IMR-90 (cell line): ENCODE results near the gene CLHC1. TPM values are rescaled to one million over a fixed set of nuclear protein-coding genes. Genes with fewer than 3 reads are reported as not detected.

Experiments
- ATAC-seq: fragments of 200-7000 bp; cut with Tn5 transposase; 2 replicates; pipeline ENCODE4 v1.9.1; 2020; ENCODE audit warnings: low read depth, mild to moderate bottlenecking, moderate library complexity
- BruUV-seq: library from RNA; stranded (reverse); fragments of 400-500 nt; replicated peaks from 2 replicates; lab custom pipeline; 2021; lab: Mats Ljungman, UMichigan
- CTCF ChIA-PET: fragments of 300-600 bp; formaldehyde crosslinking; extraction: SDS; loops from one replicate; lab custom pipeline; 2021; ENCODE audit warnings: antibody characterized with exemption; lab: Yijun Ruan, JAX
- POLR2A ChIA-PET: fragments of 300-600 bp; sonication (Branson Sonifier 250); formaldehyde crosslinking; loops from one replicate; lab custom pipeline; 2022; ENCODE audit warnings: antibody characterized with exemption; ENCODE audit not compliant: unreplicated experiment; lab: Charles Lee
- DNase-seq: peaks from one replicate; pipeline ENCODE4 v3.0.0; 2013
- H2AFZ ChIP-seq: replicated peaks from 2 replicates; pipeline ENCODE3; 2013; ENCODE audit warnings: low read length, mild to moderate bottlenecking; ENCODE audit not compliant: poor library complexity
- H2AK5ac ChIP-seq: 2 replicates; pipeline ENCODE4 v1.6.1; 2013; ENCODE audit warnings: low read depth, low read length, inconsistent platforms
- H2AK9ac ChIP-seq: replicated peaks from 2 replicates; pipeline ENCODE3; 2013; ENCODE audit warnings: mild to moderate bottlenecking, low read depth, low read length, moderate library complexity; ENCODE audit not compliant: poor library complexity
- H2BK120ac ChIP-seq: 2 replicates; pipeline ENCODE4 v1.6.1; 2013; ENCODE audit warnings: low read depth, low read length, inconsistent platforms
- H2BK15ac ChIP-seq: 3 replicates; pipeline ENCODE4 v1.6.1; 2013; ENCODE audit warnings: low read depth, low read length, inconsistent platforms
- H2BK20ac ChIP-seq: 2 replicates; pipeline ENCODE4 v1.6.1; 2013; ENCODE audit warnings: low read depth, mild to moderate bottlenecking, inconsistent platforms, low read length, moderate library complexity
- H2BK5ac ChIP-seq: 2 replicates; pipeline ENCODE4 v1.6.1; 2013; ENCODE audit warnings: mild to moderate bottlenecking, low read depth, low read length, inconsistent platforms; ENCODE audit not compliant: poor library complexity, severe bottlenecking
- H3K14ac ChIP-seq: replicated peaks from 2 replicates; pipeline ENCODE4 v1.6.1; 2013; ENCODE audit warnings: low read depth, low read length, inconsistent platforms
- H3K18ac ChIP-seq: 2 replicates; pipeline ENCODE4 v1.6.1; 2013; ENCODE audit warnings: low read depth, low read length, control low read depth
- H3K23ac ChIP-seq: 2 replicates; pipeline ENCODE4 v1.6.1; 2013; ENCODE audit warnings: low read depth, low read length, inconsistent platforms
- H3K27ac ChIP-seq: 2 replicates; pipeline ENCODE4 v1.5.1; 2013; ENCODE audit warnings: mild to moderate bottlenecking, control low read depth, low read length; ENCODE audit not compliant: insufficient read depth
- H3K27me3 ChIP-seq: 2 replicates; pipeline ENCODE4 v1.6.1; 2013; ENCODE audit warnings: low read length; ENCODE audit not compliant: control insufficient read depth, insufficient read depth
- H3K36me3 ChIP-seq: 2 replicates; pipeline ENCODE4 v1.6.1; 2013; ENCODE audit warnings: low read length, mixed read lengths; ENCODE audit not compliant: control insufficient read depth, insufficient read depth
- H3K4ac ChIP-seq: 2 replicates; pipeline ENCODE4 v1.6.1; 2013; ENCODE audit warnings: low read depth, low read length, inconsistent platforms
- H3K4me1 ChIP-seq: 2 replicates; pipeline ENCODE4 v1.6.1; 2013; ENCODE audit warnings: low read length, mixed read lengths; ENCODE audit not compliant: control insufficient read depth, insufficient read depth
- H3K4me2 ChIP-seq: 2 replicates; pipeline ENCODE4 v1.6.1; 2013; ENCODE audit warnings: low read depth, mild to moderate bottlenecking, control low read depth, low read length, moderate library complexity
- H3K4me3 ChIP-seq: 2 replicates; pipeline ENCODE4 v1.5.1; 2013; ENCODE audit warnings: low read depth, mild to moderate bottlenecking, control low read depth, low read length, moderate library complexity; ENCODE audit not compliant: insufficient read depth
- H3K56ac ChIP-seq: 2 replicates; pipeline ENCODE4 v1.6.1; 2013; ENCODE audit warnings: low read length, inconsistent platforms; ENCODE audit not compliant: insufficient read depth; ENCODE audit errors: extremely low read depth
- H3K79me1 ChIP-seq, 2 experiments: 2 replicates each; pipeline ENCODE4 v1.6.1; 2013; ENCODE audit warnings: low read length in 2 of 2, inconsistent platforms in 1 of 2, low read depth in 1 of 2
- H3K9ac ChIP-seq: 2 replicates; pipeline ENCODE4 v1.6.1; 2013; ENCODE audit warnings: low read depth, low read length, control low read depth
- H3K9me1 ChIP-seq: 2 replicates; pipeline ENCODE4 v1.6.1; 2013; ENCODE audit warnings: low read length, inconsistent platforms; ENCODE audit not compliant: insufficient read depth
- H3K9me3 ChIP-seq: 2 replicates; pipeline ENCODE4 v1.6.1; 2013; ENCODE audit warnings: low read length; ENCODE audit not compliant: control insufficient read depth, insufficient read depth
- H4K20me1 ChIP-seq: 2 replicates; pipeline ENCODE4 v1.6.1; 2013; ENCODE audit warnings: low read length, inconsistent platforms; ENCODE audit not compliant: insufficient read depth
- H4K5ac ChIP-seq: 2 replicates; pipeline ENCODE4 v1.6.1; 2013; ENCODE audit warnings: mild to moderate bottlenecking, low read depth, low read length, control low read depth
- H4K8ac ChIP-seq, 2 experiments: 2 replicates each; pipeline ENCODE4 v1.6.1; 2013; ENCODE audit warnings: low read depth in 2 of 2, low read length in 2 of 2, control low read depth in 1 of 2, inconsistent platforms in 1 of 2
- H4K91ac ChIP-seq: 2 replicates; pipeline ENCODE4 v1.6.1; 2013; ENCODE audit warnings: low read depth, low read length, inconsistent platforms; ENCODE audit not compliant: insufficient read depth
- BHLHE40 ChIP-seq: fragments of 150-350 bp; IDR thresholded peaks from 2 replicates; pipeline ENCODE4 v1.6.1; 2016; ENCODE audit warnings: mild to moderate bottlenecking, low read depth, low read length
- CEBPB ChIP-seq: IDR thresholded peaks from 2 replicates; pipeline ENCODE4 v1.6.1; 2012; ENCODE audit warnings: low read depth, low read length, improper control_type of control experiment
- CHD1 ChIP-seq: IDR thresholded peaks from 2 replicates; pipeline ENCODE4 v1.6.1; 2012; ENCODE audit warnings: low read depth, low read length, improper control_type of control experiment
- CTCF ChIP-seq: conservative IDR thresholded peaks from 2 replicates; pipeline ENCODE4 v1.5.1; 2012; ENCODE audit warnings: mild to moderate bottlenecking, low read depth, low read length, improper control_type of control experiment
- ELK1 ChIP-seq: fragments of 150-350 bp; IDR thresholded peaks from 2 replicates; pipeline ENCODE4 v1.6.1; 2016; ENCODE audit warnings: low read depth, mild to moderate bottlenecking, low read length, moderate library complexity, borderline replicate concordance
- FOS ChIP-seq: fragments of 150-350 bp; IDR thresholded peaks from 2 replicates; pipeline ENCODE4 v1.6.1; 2016; ENCODE audit warnings: low read depth, low read length
- MAFK ChIP-seq: IDR thresholded peaks from 2 replicates; pipeline ENCODE4 v1.6.1; 2012; ENCODE audit warnings: low read depth, low read length, improper control_type of control experiment
- MAZ ChIP-seq: IDR thresholded peaks from 2 replicates; pipeline ENCODE4 v1.6.1; 2012; ENCODE audit warnings: low read depth, mild to moderate bottlenecking, low read length, improper control_type of control experiment, moderate library complexity, borderline replicate concordance
- MXI1 ChIP-seq: IDR thresholded peaks from 2 replicates; pipeline ENCODE4 v1.6.1; 2012; ENCODE audit warnings: low read depth, mild to moderate bottlenecking, low read length, moderate library complexity, borderline replicate concordance
- NFE2L2 ChIP-seq: fragments of 150-350 bp; IDR thresholded peaks from 2 replicates; pipeline ENCODE4 v1.6.1; 2016; ENCODE audit warnings: low read depth, mild to moderate bottlenecking, low read length
- POLR2A ChIP-seq: IDR thresholded peaks from 2 replicates; pipeline ENCODE4 v1.6.1; 2012; ENCODE audit warnings: mild to moderate bottlenecking, low read depth, low read length
- RAD21 ChIP-seq: IDR thresholded peaks from 2 replicates; pipeline ENCODE4 v1.6.1; 2012; ENCODE audit warnings: low read length, improper control_type of control experiment
- RCOR1 ChIP-seq: IDR thresholded peaks from 2 replicates; pipeline ENCODE4 v1.6.1; 2012; ENCODE audit warnings: mild to moderate bottlenecking, low read length, improper control_type of control experiment; ENCODE audit not compliant: insufficient replicate concordance
- RFX5 ChIP-seq: IDR thresholded peaks from 2 replicates; pipeline ENCODE4 v1.8.0; 2012; ENCODE audit warnings: low read depth, mild to moderate bottlenecking, low read length, moderate library complexity
- SMC3 ChIP-seq: fragments of 150-350 bp; IDR thresholded peaks from 2 replicates; pipeline ENCODE4 v1.6.1; 2016; ENCODE audit warnings: low read depth, mild to moderate bottlenecking, antibody characterized with exemption, low read length, moderate library complexity
- USF2 ChIP-seq: fragments of 150-350 bp; IDR thresholded peaks from 2 replicates; pipeline ENCODE4 v1.6.1; 2017; ENCODE audit warnings: mild to moderate bottlenecking, antibody characterized with exemption, low read length, low read depth
- WGBS, 2 experiments: methylation state at CpG; one replicate each; pipeline versions ENCODE4 v1.1.5 to v1.1.7; 2013; ENCODE audit warnings: missing lambda C conversion rate in 2 of 2; ENCODE audit not compliant: insufficient read length in 1 of 2; ENCODE audit errors: extremely low coverage in 2 of 2; 5-methylcytosine and 5-hydroxymethylcytosine counted together
- dilution Hi-C: fragments of 300-500 bp; cut with HindIII; formaldehyde crosslinking; loops from one replicate; pipeline ENCODE4 v1.14.3; 2018; ENCODE audit warnings: low sequenced_read_pairs; ENCODE audit not compliant: unreplicated experiment
- in situ Hi-C: fragments of 300-500 bp; cut with MboI; formaldehyde crosslinking; loops from 3 replicates; pipeline ENCODE4 v1.14.3; 2019; ENCODE audit warnings: low sequenced_read_pairs, inconsistent platforms, mixed read lengths
- intact Hi-C: fragments of 100-400 bp; cut with micrococcal nuclease; formaldehyde crosslinking; loops from 2 replicates; pipeline ENCODE4 v1.10.0; 2022
- polyA plus RNA-seq, 3 experiments: library from polyadenylated mRNA; depleted of rRNA; stranded (reverse); fragments of >200 nt; gene quantifications; 2 replicates each; pipeline ENCODE4 v1.2.3, GENCODE V29; 2012; ENCODE audit warnings: low replicate concordance in 1 of 3
- total RNA-seq: library from RNA; depleted of rRNA; stranded (reverse); fragments of >200 nt; gene quantifications from 2 replicates; pipeline ENCODE4 v1.2.3, GENCODE V29; 2012

The CLHC1 gene
- total and polyA plus RNA-seq, 2 of the 4 experiments (the other 2 are of a cell fraction) = 2.3 to 5.3 TPM

GRCh38 chr2:55130849-55131248 lies 101.2 kb downstream of the CLHC1 start:
- no peak overlapping the region for H4K5ac ChIP-seq
- ATAC-seq = no peak
- peaks cover 11% of the 10 kb centered on the region for H3K4me1 ChIP-seq
- H2AK9ac ChIP-seq = no peak overlapping the region
- H2AFZ ChIP-seq = no peak overlapping the region
- no peak overlapping the region for H3K27ac ChIP-seq
- H3K23ac ChIP-seq = no peak overlapping the region
- POLR2A ChIA-PET = no interaction called here
- in situ Hi-C loops (no loop called here), dilution Hi-C loops (no loop called here), intact Hi-C loops (no loop called here)
- H3K9me1 ChIP-seq = peaks cover 8% of the 10 kb centered on the region; the same call in 1 of the 2 replicates
- no peak overlapping the region for H2AK5ac ChIP-seq
- H3K18ac ChIP-seq = no peak overlapping the region
- H4K20me1 ChIP-seq = no peaks in the 10 kb centered on the region
- H2BK120ac ChIP-seq = no peak overlapping the region
- DNase-seq = no peak
- CTCF ChIA-PET = no interaction called here
- H3K36me3 ChIP-seq = no peaks in the 10 kb centered on the region
- H3K9me3 ChIP-seq = no peaks in the 10 kb centered on the region
- H3K79me1 ChIP-seq = peaks cover 0 to 14% of the 10 kb centered on the region in 2 experiments; a peak in 2 of 4 replicates
- H4K91ac ChIP-seq = no peak overlapping the region
- no peak overlapping the region for H3K4me2 ChIP-seq
- TF ChIP-seq MXI1 (no peak), CEBPB (no peak), BHLHE40 (no peak), FOS (no peak), RAD21 (no peak), RCOR1 (no peak), CTCF (no peak), RFX5 (no peak), SMC3 (no peak), CHD1 (no peak), POLR2A (no peak), NFE2L2 (no peak), ELK1 (no peak), MAFK (no peak), USF2 (no peak), MAZ (no peak)
- BruUV-seq = no TSS peak
- H2BK20ac ChIP-seq = no peak overlapping the region
- no peak overlapping the region for H3K9ac ChIP-seq
- no peak overlapping the region for H3K4ac ChIP-seq
- no peak overlapping the region for H3K4me3 ChIP-seq
- H3K27me3 ChIP-seq = no peaks in the 10 kb centered on the region
- no peak overlapping the region for H2BK5ac ChIP-seq
- no peak overlapping the region for H2BK15ac ChIP-seq
- H3K56ac ChIP-seq = no peak overlapping the region
- H4K8ac ChIP-seq = no peak overlapping the region
- WGBS, 2 experiments = no CpG with 5 or more reads among the region's 1 CpG
- H3K14ac ChIP-seq = no peak overlapping the region
